ENCODE data around the gene HIP1R.
"Not testable (repeated sequence)": the region's sequence is repeated elsewhere in the genome, so short reads cannot be mapped to it uniquely, and the experiment has no call there.

The HIP1R gene

DNA sequence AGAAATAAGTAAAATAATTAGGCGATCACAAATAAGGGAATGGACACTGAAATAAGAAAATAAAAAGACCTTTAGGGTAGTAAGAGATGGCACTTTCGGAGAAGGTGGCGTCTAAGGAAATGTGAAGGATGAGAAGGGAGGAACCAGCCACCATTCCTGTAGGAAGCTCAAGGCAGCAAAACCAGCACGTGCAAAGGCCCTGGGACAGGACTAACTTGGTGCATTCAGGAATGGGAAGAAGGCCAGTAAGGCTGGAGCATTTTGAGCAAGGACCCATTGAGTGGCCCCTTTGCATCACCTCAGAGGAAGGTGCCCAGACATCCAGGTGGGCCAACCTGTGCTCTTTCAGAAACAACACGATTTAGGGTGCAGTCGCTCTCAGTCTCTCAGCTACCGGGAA is 61.4 kb downstream of the HIP1R start:
- DNase-seq: no peak

- no peak for DNase-seq
Measured at GRCh38 chr12:122899887-122900286, 64.6 kb downstream of the HIP1R start.

- no peak for DNase-seq
Measured at GRCh38 chr12:122902854-122903692, 67.8 kb downstream of the HIP1R start.

GRCh38 chr12:122903693-122904034 is 68.4 kb downstream of the HIP1R start:
- no peak for DNase-seq

GRCh38 chr12:122905258-122905657 is 70.0 kb downstream of the HIP1R start:
- not testable (repeated sequence) for DNase-seq

- DNase-seq: no peak
Measured at GRCh38 chr12:122908915-122909314, 73.7 kb downstream of the HIP1R start.

- no peak for DNase-seq
Measured at GRCh38 chr12:122909442-122910288, 74.4 kb downstream of the HIP1R start.
